ENCODE measurements around the gene STAU1.

STAU1 gene

DNA sequence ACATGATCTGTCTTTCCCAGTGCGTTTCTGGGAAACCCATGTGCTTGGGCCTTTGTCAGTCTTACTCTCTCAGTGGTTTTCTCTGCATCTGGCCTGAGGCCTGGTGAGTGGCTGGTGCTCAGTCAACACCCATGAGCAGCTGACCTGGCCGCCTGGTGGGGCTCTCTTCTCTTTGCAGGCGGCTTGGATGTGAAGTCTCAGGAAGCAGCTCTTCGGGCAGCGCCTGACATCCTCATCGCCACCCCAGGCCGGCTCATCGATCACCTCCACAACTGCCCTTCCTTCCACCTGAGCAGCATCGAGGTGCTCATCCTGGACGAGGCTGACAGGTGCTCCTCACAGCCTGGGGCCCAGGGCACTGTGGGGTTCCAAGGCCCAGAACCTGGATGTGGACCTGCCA is 41.9 kb upstream of the STAU1 start:
- no peak overlapping the region for H3K27ac ChIP-seq

GRCh38 chr20:49229381-49229780 is 41.2 kb upstream of the STAU1 start:
- no peak overlapping the region for H3K27ac ChIP-seq

More for the DNA sequence above, 41.9 kb upstream of the STAU1 start:
- TF ChIP-seq CTCF (IDR thresholded peaks at IDR 0.05): no peak
- TF ChIP-seq ZFX (IDR thresholded peaks at IDR 0.05; ENCODE audit: borderline replicate concordance): no peak

DNA sequence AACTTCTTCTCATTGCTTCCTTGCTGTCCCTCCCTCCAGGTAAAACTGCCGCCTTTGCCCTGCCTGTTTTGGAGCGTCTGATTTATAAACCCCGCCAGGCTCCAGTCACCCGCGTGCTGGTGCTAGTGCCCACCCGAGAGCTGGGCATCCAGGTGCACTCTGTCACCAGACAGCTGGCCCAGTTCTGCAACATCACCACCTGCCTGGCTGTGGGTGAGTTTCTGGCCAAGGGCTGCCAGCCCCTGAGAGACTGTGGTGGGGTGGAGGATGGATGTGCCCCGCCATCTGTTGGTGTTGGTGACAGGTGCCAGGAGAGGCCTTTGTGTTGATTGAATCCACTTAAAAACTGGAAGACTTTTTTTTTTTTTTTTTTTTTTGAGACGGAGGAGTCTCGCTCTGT is 40.5 kb upstream of the STAU1 start:
- TF ChIP-seq ZFX (IDR thresholded peaks at IDR 0.05; ENCODE audit: borderline replicate concordance) (no peak), CTCF (IDR thresholded peaks at IDR 0.05) (no peak)
- no peak overlapping the region for H3K27ac ChIP-seq

More at GRCh38 chr20:49229381-49229780, 41.2 kb upstream of the STAU1 start:
- TF ChIP-seq CTCF (IDR thresholded peaks at IDR 0.05): no peak
- TF ChIP-seq ZFX (IDR thresholded peaks at IDR 0.05; ENCODE audit: borderline replicate concordance): no peak

GRCh38 chr20:49225896-49226295 is 37.8 kb upstream of the STAU1 start:
- TF ChIP-seq ZFX (IDR thresholded peaks at IDR 0.05; ENCODE audit: borderline replicate concordance) (no peak), CTCF (IDR thresholded peaks at IDR 0.05) (no peak)
- H3K27ac ChIP-seq: no peak overlapping the region

DNA sequence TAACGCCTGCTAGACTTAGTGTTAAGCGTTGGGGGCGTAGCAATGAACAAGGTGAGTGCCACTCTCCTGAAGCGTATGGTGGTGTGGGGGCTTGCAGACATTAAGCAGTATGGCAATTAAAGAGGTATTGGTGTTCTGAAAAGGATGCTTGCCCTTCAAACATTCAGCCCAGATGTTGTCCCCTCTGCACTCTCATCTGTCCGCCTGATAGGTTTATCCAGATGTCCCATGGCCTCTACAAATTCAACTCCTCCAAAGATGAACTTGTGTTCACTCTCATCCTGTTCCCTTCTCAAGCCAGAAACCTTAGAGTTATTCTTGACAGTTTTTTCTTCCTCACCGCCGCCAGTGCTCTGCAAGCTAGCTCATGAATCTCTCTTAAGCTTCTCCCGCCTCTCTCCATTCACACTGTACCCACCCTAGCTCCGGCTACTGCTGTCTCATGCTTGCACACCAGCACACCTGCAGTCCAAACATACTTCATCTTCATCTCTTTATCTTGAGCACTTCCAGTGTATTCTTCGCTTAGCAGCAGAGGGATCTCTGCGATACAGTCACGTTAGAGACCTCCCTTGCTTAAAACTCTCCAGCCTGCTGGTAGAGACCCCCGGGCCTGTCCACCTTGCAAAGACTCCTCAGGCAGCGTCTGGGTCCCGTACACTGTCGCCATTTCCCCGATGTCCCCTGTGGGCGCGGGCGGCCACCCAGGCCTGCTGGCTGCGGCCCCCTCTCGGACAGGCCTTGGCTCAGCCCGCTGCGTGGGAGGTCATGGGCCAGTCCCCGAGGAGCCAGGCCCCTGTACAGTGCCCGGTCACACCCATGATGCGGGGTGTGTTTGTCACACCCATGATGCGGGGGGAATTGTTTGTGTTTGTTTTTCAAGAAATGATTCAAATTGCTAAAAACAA is 32.0 kb upstream of the STAU1 start:
- peak overlapping the region; percentile 70 for H3K27ac ChIP-seq
- TF ChIP-seq ZFX (IDR thresholded peaks at IDR 0.05; ENCODE audit: borderline replicate concordance) (no peak), CTCF (IDR thresholded peaks at IDR 0.05) (no peak)

DNA sequence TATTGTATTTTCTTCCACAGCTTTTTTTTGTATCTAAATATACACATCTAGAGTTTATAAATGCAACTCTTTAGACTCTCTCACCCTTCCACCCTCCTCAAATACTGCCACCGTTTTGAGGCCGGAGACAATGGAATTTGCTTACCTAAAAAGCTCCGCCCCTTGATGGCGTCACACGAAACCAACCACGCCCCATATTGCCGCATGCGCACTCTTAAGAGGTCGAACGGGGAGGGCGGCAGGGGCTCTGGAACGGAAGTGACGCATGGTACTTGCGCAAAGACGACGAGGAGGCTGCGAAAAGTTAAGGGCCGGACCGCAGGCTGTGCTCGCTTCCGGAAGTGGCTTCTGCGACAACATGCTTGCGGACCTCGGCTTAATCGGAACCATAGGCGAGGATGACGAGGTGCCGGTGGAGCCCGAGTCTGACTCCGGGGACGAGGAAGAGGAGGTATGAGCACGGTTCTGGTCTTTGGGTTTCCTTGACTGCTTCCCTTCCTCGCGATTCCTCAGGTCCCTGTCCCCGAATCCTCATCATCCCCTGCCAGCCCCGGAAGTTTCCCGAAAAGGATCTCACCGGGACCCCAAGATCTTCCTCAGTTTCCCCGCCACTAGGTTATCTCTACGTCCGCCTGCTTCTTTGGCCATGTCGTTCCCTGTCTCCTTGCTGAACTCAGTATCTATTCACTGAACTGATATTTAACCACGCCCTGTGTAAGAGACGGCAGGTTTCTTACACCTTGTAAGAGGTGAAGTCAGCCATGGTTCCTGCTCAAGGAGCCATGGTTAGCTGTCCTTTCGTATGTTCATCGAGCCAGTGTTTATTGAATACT is 31.2 kb upstream of the STAU1 start, which contains the start of gene DDX27:
TSS of gene DDX27 (plus strand) at position 326 of the 833 bp plus-strand sequence. CDS start at position 359, 33 bp downstream.
- no peak for TF ChIP-seq ZFX (IDR thresholded peaks at IDR 0.05; ENCODE audit: borderline replicate concordance)
- peak within 1 kb of the TSS; percentile 70 for H3K27ac ChIP-seq

DNA sequence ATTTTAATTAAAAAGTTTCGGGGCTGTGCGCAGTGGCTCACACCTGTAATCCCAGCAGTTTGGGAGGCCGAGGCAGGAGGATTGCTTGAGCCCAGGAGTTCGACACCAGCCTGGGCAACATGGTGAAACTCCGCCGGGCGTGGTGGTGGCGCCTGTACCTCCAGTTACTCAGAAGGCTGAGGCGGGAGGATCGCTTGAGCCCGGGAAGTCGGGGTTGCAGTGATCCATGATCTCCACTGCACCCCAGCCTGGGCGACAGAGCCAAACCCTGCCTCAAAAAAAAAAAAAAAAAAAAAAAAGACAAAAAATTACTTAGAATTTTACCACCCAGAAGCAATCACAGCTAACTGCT is 30.6 kb upstream of the STAU1 start:
- H3K27ac ChIP-seq: peak overlapping the region; percentile 70

DNA sequence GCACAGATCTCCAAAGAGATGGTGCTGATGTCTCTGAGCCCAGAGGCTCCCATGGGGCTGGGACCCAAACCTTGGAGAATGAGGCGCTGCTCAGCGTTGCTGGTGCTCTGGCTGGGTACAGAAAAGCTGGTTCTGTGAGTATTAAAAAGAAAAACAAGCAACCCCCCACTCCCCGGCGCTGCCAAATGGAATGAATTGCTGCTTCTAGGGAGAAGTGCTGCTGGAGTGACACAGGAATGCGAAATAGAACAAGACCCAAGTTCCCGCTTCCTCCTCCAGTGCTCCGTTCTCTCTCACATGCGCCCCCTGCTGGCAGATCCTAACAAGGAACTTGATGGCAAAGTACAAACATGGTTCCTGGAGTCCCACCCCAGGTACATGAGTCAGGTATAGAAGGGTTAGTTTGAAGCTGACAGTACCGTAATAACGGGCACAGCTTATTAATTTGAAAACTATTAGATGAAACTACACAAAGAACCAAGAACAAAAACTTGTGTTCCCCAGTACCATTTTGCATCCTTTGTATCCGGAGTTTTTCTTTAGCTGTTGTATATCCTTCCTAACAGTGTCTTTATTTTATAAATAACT is 29.0 kb upstream of the STAU1 start:
- TF ChIP-seq CTCF (IDR thresholded peaks at IDR 0.05) (peak; percentile 90), ZFX (IDR thresholded peaks at IDR 0.05; ENCODE audit: borderline replicate concordance) (no peak)
- no peak overlapping the region for H3K27ac ChIP-seq

Data from 22Rv1 (cell line).